GM23338 (cell line): ENCODE measurements around the gene TNS3. TPM values are rescaled to one million over a fixed set of nuclear protein-coding genes. Genes with fewer than 3 reads are reported as not detected.
"Not testable (repeated sequence)": the region's sequence is repeated elsewhere in the genome, so short reads cannot be mapped to it uniquely, and the experiment has no call there.

Experiments
- ATAC-seq: fragments of 200-7000 bp; cut with Tn5 transposase; 3 replicates; pipeline ENCODE4 v1.9.1; 2020
- DNase-seq: peaks from one replicate; pipeline ENCODE4 v3.0.0-alpha.2; 2015; ENCODE audit warnings: low spot score
- H2AFZ ChIP-seq: fragments of 200-600 bp; sonication (generic); 2 replicates; pipeline ENCODE4 v1.8.0; 2016; ENCODE audit warnings: antibody characterized with exemption, mild to moderate bottlenecking, moderate library complexity
- H3F3A ChIP-seq: fragments of 200-600 bp; sonication (generic); replicated peaks from 2 replicates; pipeline ENCODE4 v1.8.0; 2017; ENCODE audit warnings: antibody characterized with exemption, mixed run types, low read depth
- H3K27ac ChIP-seq: fragments of 200-600 bp; sonication (generic); 2 replicates; pipeline ENCODE4 v1.6.1; 2016; ENCODE audit warnings: low read depth
- H3K27me3 ChIP-seq: fragments of 200-600 bp; sonication (generic); 2 replicates; pipeline ENCODE4 v1.8.0; 2016; ENCODE audit warnings: mild to moderate bottlenecking, mixed run types, moderate library complexity; ENCODE audit not compliant: insufficient read depth
- H3K36me3 ChIP-seq: fragments of 200-600 bp; sonication (generic); 2 replicates; pipeline ENCODE4 v1.8.0; 2016; ENCODE audit warnings: mild to moderate bottlenecking; ENCODE audit not compliant: insufficient read depth
- H3K4me1 ChIP-seq: fragments of 200-600 bp; sonication (generic); 2 replicates; pipeline ENCODE4 v1.8.0; 2016; ENCODE audit warnings: mild to moderate bottlenecking, moderate library complexity; ENCODE audit not compliant: insufficient read depth
- H3K4me2 ChIP-seq: fragments of 200-600 bp; sonication (generic); 2 replicates; pipeline ENCODE4 v1.7.1; 2017; ENCODE audit warnings: mixed run types
- H3K4me3 ChIP-seq: fragments of 200-600 bp; sonication (generic); 2 replicates; pipeline ENCODE4 v1.6.1; 2016; ENCODE audit warnings: mixed run types
- H3K79me2 ChIP-seq: fragments of 200-600 bp; sonication (generic); replicated peaks from 2 replicates; pipeline ENCODE4 v1.8.0; 2017; ENCODE audit warnings: mild to moderate bottlenecking; ENCODE audit not compliant: insufficient read depth
- H3K9me2 ChIP-seq: fragments of 200-600 bp; sonication (generic); 2 replicates; pipeline ENCODE4 v1.8.0; 2017; ENCODE audit not compliant: insufficient read depth
- H4K20me1 ChIP-seq: fragments of 200-600 bp; sonication (generic); replicated peaks from 2 replicates; pipeline ENCODE4 v1.8.0; 2017; ENCODE audit warnings: mild to moderate bottlenecking; ENCODE audit not compliant: insufficient read depth
- H3K27ac Mint-ChIP-seq: 2 replicates; pipeline ENCODE4 v1.8.0; 2020; ENCODE audit warnings: inconsistent platforms, mild to moderate bottlenecking, moderate library complexity, mixed read lengths
- H3K27me3 Mint-ChIP-seq: 3 replicates; pipeline ENCODE4 v1.8.0; 2022; ENCODE audit warnings: low read depth, mild to moderate bottlenecking, moderate library complexity, mixed read lengths, inconsistent platforms; ENCODE audit not compliant: insufficient read depth, poor library complexity
- H3K36me3 Mint-ChIP-seq: 3 replicates; pipeline ENCODE4 v1.8.0; 2021; ENCODE audit warnings: low read depth, mild to moderate bottlenecking, inconsistent platforms, moderate library complexity, mixed read lengths
- H3K4me1 Mint-ChIP-seq: 3 replicates; pipeline ENCODE4 v1.8.0; 2020; ENCODE audit warnings: mild to moderate bottlenecking, inconsistent platforms, mixed read lengths
- H3K4me3 Mint-ChIP-seq: 3 replicates; pipeline ENCODE4 v1.8.0; 2021; ENCODE audit warnings: moderate library complexity, mild to moderate bottlenecking, inconsistent platforms, mixed read lengths
- H3K9me3 Mint-ChIP-seq: 3 replicates; pipeline ENCODE4 v1.8.0; 2020; ENCODE audit warnings: moderate library complexity, mild to moderate bottlenecking, inconsistent platforms, mixed read lengths
- CREB1 ChIP-seq: fragments of 250-450 bp; sonication (Bioruptor Pico); IDR thresholded peaks from 2 replicates; pipeline ENCODE4 v1.5.0; 2020; ENCODE audit warnings: low read depth, mild to moderate bottlenecking, moderate library complexity
- CTCF ChIP-seq, 2 experiments: fragments of 200-600 bp in 1 of 2; sonication (generic) in 1 of 2; conservative IDR thresholded peaks; 2 replicates each; pipeline versions ENCODE4 v1.5.1 to v1.6.1; 2016 to 2017; ENCODE audit warnings: antibody characterized with exemption in 2 of 2, low read depth in 2 of 2, mild to moderate bottlenecking in 2 of 2, moderate library complexity in 1 of 2
- EZH2phosphoT487 ChIP-seq: fragments of 200-600 bp; sonication (generic); IDR thresholded peaks from one replicate; pipeline ENCODE4 v1.8.1; 2018; ENCODE audit warnings: antibody characterized with exemption; ENCODE audit not compliant: unreplicated experiment
- JUNB ChIP-seq: IDR thresholded peaks from one replicate; pipeline ENCODE4 v1.6.1; 2016; ENCODE audit warnings: antibody characterized with exemption; ENCODE audit not compliant: unreplicated experiment
- NANOG ChIP-seq: IDR thresholded peaks from 2 replicates; pipeline ENCODE4 v1.6.1; 2016; ENCODE audit warnings: antibody characterized with exemption, borderline replicate concordance
- STAT1 ChIP-seq: IDR thresholded peaks from one replicate; pipeline ENCODE4 v1.6.1; 2016; ENCODE audit warnings: antibody characterized with exemption; ENCODE audit not compliant: unreplicated experiment
- ZNF114 ChIP-seq: fragments of 250-450 bp; sonication (Bioruptor Pico); IDR thresholded peaks from 2 replicates; pipeline ENCODE4 v1.5.0; 2020; ENCODE audit warnings: mild to moderate bottlenecking, moderate library complexity
- ZNF462 ChIP-seq: fragments of 250-450 bp; sonication (Bioruptor Pico); IDR thresholded peaks from 2 replicates; pipeline ENCODE4 v1.5.0; 2020; ENCODE audit warnings: mild to moderate bottlenecking, moderate library complexity
- polyA plus RNA-seq: library from polyadenylated mRNA; unstranded; fragments of >200 nt; fragmentation: Nextera tagmentation; extraction: Ambion mirVana; gene quantifications from 2 replicates; pipeline ENCODE4 v1.2.1, GENCODE V29; 2016
- total RNA-seq: library from RNA; depleted of rRNA; stranded (reverse); fragments of >200 nt; shearing (Covaris generic); gene quantifications from 2 replicates; pipeline ENCODE4 v1.2.3, GENCODE V29; 2014

Gene TNS3
- total and polyA plus RNA-seq, 2 experiments from 2014 or later = 6.2 to 28.7 TPM

- not testable (repeated sequence) for H3F3A ChIP-seq, H3K36me3 Mint-ChIP-seq, H3K9me3 Mint-ChIP-seq, H3K27ac ChIP-seq, DNase-seq, H3K4me1 ChIP-seq, H3K4me3 ChIP-seq, H3K27me3 Mint-ChIP-seq, H3K27me3 ChIP-seq, H3K27ac Mint-ChIP-seq, H4K20me1 ChIP-seq, H3K9me2 ChIP-seq, H3K4me2 ChIP-seq, ATAC-seq, H2AFZ ChIP-seq, H3K36me3 ChIP-seq, H3K4me3 Mint-ChIP-seq
- H3K79me2 ChIP-seq = peaks cover 16% of the 10 kb centered on the region
- peaks cover 11% of the 10 kb centered on the region; the same call in 2 of the 3 replicates for H3K4me1 Mint-ChIP-seq
These were observed 140.9 kb downstream of the TNS3 start for GRCh38 chr7:47441048-47441447.

GRCh38 chr7:47440320-47440719 lies 141.6 kb downstream of the TNS3 start:
- Histone ChIP-seq H3K27me3 (no peaks in the 10 kb centered on the region), H3K4me3 (no peak overlapping the region), H3F3A (no peaks in the 10 kb centered on the region), H2AFZ (no peak overlapping the region), H3K9me2 (no peaks in the 10 kb centered on the region), H3K79me2 (peaks cover 16% of the 10 kb centered on the region), H3K27ac (no peak overlapping the region), H3K4me1 (no peaks in the 10 kb centered on the region), H4K20me1 (peaks cover 7% of the 10 kb centered on the region; the same call in 1 of the 2 replicates), H3K4me2 (no peak overlapping the region), H3K36me3 (no peaks in the 10 kb centered on the region)
- ATAC-seq (no peak), DNase-seq (no peak)
- H3K36me3 Mint-ChIP-seq = peaks cover 4% of the 10 kb centered on the region; the same call in 1 of the 3 replicates
- H3K27ac Mint-ChIP-seq = no peak overlapping the region; the same call in 1 of the 2 replicates
- H3K4me3 Mint-ChIP-seq = no peak overlapping the region
- peaks cover 11% of the 10 kb centered on the region; the same call in 2 of the 3 replicates for H3K4me1 Mint-ChIP-seq
- TF ChIP-seq CTCF (conservative IDR thresholded peaks at IDR 0.05; ENCODE audit: low read depth in 2 of 2) = no peak
- TF ChIP-seq CREB1 (CRISPR knock-in tag) = no peak
- no peak for TF ChIP-seq ZNF462 (CRISPR knock-in tag)
- no peak for TF ChIP-seq EZH2phosphoT487
- TF ChIP-seq ZNF114 = no peak
- TF ChIP-seq JUNB = no peak
- TF ChIP-seq NANOG = no peak
- TF ChIP-seq STAT1 = no peak
- H3K9me3 Mint-ChIP-seq = no peaks in the 10 kb centered on the region
- peaks cover 8% of the 10 kb centered on the region for H3K27me3 Mint-ChIP-seq
